OCI-LY3 (cell line): ENCODE results near the gene ANGPTL7.
"Not testable (repeated sequence)": the region's sequence is repeated elsewhere in the genome, so short reads cannot be mapped to it uniquely, and the experiment has no call there.

Experiments
- H2AFZ ChIP-seq: fragments of 200-600, 300-600 bp; shearing (Covaris generic); 2 replicates; pipeline ENCODE4 v1.6.0; 2014; ENCODE audit warnings: antibody characterized with exemption, low read depth, low read length
- H3K27ac ChIP-seq: fragments of 200-600, 300-600 bp; sonication (generic); 2 replicates; pipeline ENCODE4 v1.5.1; 2014; ENCODE audit warnings: mild to moderate bottlenecking, low read length, moderate library complexity, mixed read lengths
- H3K27me3 ChIP-seq: fragments of 200-600, 300-600 bp; sonication (generic); 2 replicates; pipeline ENCODE4 v1.6.1; 2014; ENCODE audit warnings: low read depth, low read length, mixed read lengths
- H3K36me3 ChIP-seq: fragments of 200-600, 300-600 bp; sonication (generic); replicated peaks from 2 replicates; pipeline ENCODE3; 2014; ENCODE audit warnings: low read depth, low read length, mixed read lengths
- H3K4me1 ChIP-seq: fragments of 300-600, 200-600 bp; sonication (generic); 2 replicates; pipeline ENCODE4 v1.6.1; 2014; ENCODE audit warnings: low read length, mixed read lengths
- H3K4me2 ChIP-seq: fragments of 200-600, 300-600 bp; sonication (generic); 2 replicates; pipeline ENCODE4 v1.6.1; 2014; ENCODE audit warnings: low read length, mixed read lengths
- H3K4me3 ChIP-seq: fragments of 300-600, 200-600 bp; sonication (generic); 2 replicates; pipeline ENCODE4 v1.5.1; 2014; ENCODE audit warnings: antibody characterized with exemption, mild to moderate bottlenecking, low read length, moderate library complexity
- H3K79me2 ChIP-seq: fragments of 300-600, 200-600 bp; shearing (Covaris generic); 2 replicates; pipeline ENCODE4 v1.6.1; 2014; ENCODE audit warnings: mild to moderate bottlenecking, low read length, mixed read lengths
- H3K9ac ChIP-seq: fragments of 300-600, 200-600 bp; shearing (Covaris generic); 2 replicates; pipeline ENCODE4 v1.6.0; 2014; ENCODE audit warnings: mild to moderate bottlenecking, low read length, moderate library complexity
- H3K9me3 ChIP-seq: fragments of 200-600, 300-600 bp; shearing (Covaris generic); 2 replicates; pipeline ENCODE4 v1.6.1; 2014; ENCODE audit warnings: low read length, mixed read lengths; ENCODE audit not compliant: insufficient read depth
- H4K20me1 ChIP-seq: fragments of 200-600, 300-600 bp; sonication (generic); 2 replicates; pipeline ENCODE4 v1.6.1; 2016; ENCODE audit warnings: low read length, mixed read lengths; ENCODE audit not compliant: insufficient read depth
- CTCF ChIP-seq: fragments of 200-600, 300-600 bp; sonication (generic); IDR thresholded peaks from 2 replicates; pipeline ENCODE4 v1.5.1; 2014; ENCODE audit warnings: antibody characterized with exemption, low read length, low read depth
- EZH2phosphoT487 ChIP-seq: fragments of 200-600 bp; shearing (Covaris generic); IDR thresholded peaks from 2 replicates; pipeline ENCODE4 v1.6.1; 2018; ENCODE audit warnings: antibody characterized with exemption, mixed run types, low read depth

The ANGPTL7 gene

GRCh38 chr1:11158720-11159321 lies 30.3 kb upstream of the ANGPTL7 start:
- Histone ChIP-seq H3K79me2 (no peaks in the 10 kb centered on the region), H2AFZ (no peak overlapping the region), H3K27me3 (no peaks in the 10 kb centered on the region), H3K27ac (no peak overlapping the region), H3K4me2 (no peak overlapping the region), H3K9me3 (no peaks in the 10 kb centered on the region), H3K4me1 (no peaks in the 10 kb centered on the region), H3K9ac (no peak overlapping the region), H3K4me3 (no peak overlapping the region), H3K36me3 (no peaks in the 10 kb centered on the region), H4K20me1 (no peaks in the 10 kb centered on the region)
- TF ChIP-seq EZH2phosphoT487 = no peak
- no peak for TF ChIP-seq CTCF

GRCh38 chr1:11162752-11163151 lies 26.4 kb upstream of the ANGPTL7 start:
- H3K4me2 ChIP-seq, H3K79me2 ChIP-seq, H4K20me1 ChIP-seq: not testable (repeated sequence)

DNA sequence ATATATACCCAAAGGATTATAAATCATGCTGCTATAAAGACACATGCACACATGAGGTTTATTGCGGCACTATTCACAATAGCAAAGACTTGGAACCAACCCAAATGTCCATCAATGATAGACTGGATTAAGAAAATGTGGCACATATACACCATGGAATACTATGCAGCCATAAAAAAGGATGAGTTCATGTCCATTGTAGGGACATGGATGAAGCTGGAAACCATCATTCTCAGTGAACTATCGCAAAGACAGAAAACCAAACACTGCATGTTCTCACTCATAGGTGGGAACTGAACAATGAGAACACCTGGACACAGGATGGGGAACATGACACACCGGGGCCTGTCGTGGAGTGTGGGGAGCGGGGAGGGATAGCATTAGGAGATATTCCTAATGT lies 22.4 kb upstream of the ANGPTL7 start:
- not testable (repeated sequence) for H4K20me1 ChIP-seq

More at GRCh38 chr1:11162752-11163151, 26.4 kb upstream of the ANGPTL7 start:
- not testable (repeated sequence) for H3K4me1 ChIP-seq, H3K27me3 ChIP-seq, H2AFZ ChIP-seq, H3K4me3 ChIP-seq, H3K9me3 ChIP-seq, H3K36me3 ChIP-seq, H3K9ac ChIP-seq, H3K27ac ChIP-seq

GRCh38 chr1:11168731-11169130 lies 20.4 kb upstream of the ANGPTL7 start:
- Histone ChIP-seq H4K20me1 (no peaks in the 10 kb centered on the region), H3K36me3 (no peaks in the 10 kb centered on the region), H3K9me3 (no peaks in the 10 kb centered on the region), H3K79me2 (no peaks in the 10 kb centered on the region), H3K4me1 (no peaks in the 10 kb centered on the region), H3K27ac (no peak overlapping the region), H3K9ac (no peak overlapping the region), H3K4me3 (no peak overlapping the region), H2AFZ (no peak overlapping the region), H3K4me2 (no peak overlapping the region), H3K27me3 (no peaks in the 10 kb centered on the region)
- no peak for TF ChIP-seq EZH2phosphoT487
- TF ChIP-seq CTCF = no peak

More for the DNA sequence above, 22.4 kb upstream of the ANGPTL7 start:
- H3K9ac ChIP-seq, H3K79me2 ChIP-seq, H3K4me3 ChIP-seq, H3K4me1 ChIP-seq, H3K9me3 ChIP-seq, H3K27me3 ChIP-seq, H2AFZ ChIP-seq, H3K4me2 ChIP-seq, H3K27ac ChIP-seq, H3K36me3 ChIP-seq: not testable (repeated sequence)

DNA sequence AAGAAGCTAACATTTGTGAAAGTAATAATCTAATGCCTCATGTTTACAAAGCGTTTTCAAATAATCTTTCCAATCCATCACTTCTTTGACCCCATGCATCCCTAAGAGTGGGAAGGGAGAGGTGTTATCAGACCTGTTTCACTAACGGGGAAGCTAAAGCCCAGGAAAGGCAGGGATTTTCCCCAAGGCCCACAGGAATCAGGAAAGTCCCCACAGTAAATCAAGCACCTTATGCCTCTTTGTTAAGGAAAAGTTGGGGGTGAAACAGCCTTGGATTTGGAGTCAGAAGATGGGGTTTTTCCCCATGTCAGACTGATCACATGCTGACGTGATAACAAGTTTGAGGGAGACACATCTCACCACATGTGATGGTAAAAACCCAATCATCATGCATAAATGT lies 20.0 kb upstream of the ANGPTL7 start:
- Histone ChIP-seq H3K9me3 (no peaks in the 10 kb centered on the region), H2AFZ (no peak overlapping the region), H3K4me2 (no peak overlapping the region), H3K27ac (no peak overlapping the region), H3K9ac (no peak overlapping the region), H3K4me1 (no peaks in the 10 kb centered on the region), H3K36me3 (no peaks in the 10 kb centered on the region), H3K4me3 (no peak overlapping the region), H3K79me2 (no peaks in the 10 kb centered on the region), H4K20me1 (no peaks in the 10 kb centered on the region), H3K27me3 (no peaks in the 10 kb centered on the region)
- no peak for TF ChIP-seq EZH2phosphoT487
- TF ChIP-seq CTCF = no peak
